HEK293 (cell line): ENCODE measurements around the gene TBX5.

Source experiments
- CTCF ChIA-PET: fragments of 350-600 bp; formaldehyde crosslinking; extraction: SDS; loops from one replicate; lab custom pipeline; 2021; ENCODE audit warnings: antibody characterized with exemption; lab: Yijun Ruan, JAX
- POLR2A ChIA-PET: fragments of 300-600 bp; formaldehyde crosslinking; extraction: SDS; loops from one replicate; lab custom pipeline; 2020; ENCODE audit warnings: antibody characterized with exemption, inconsistent platforms; lab: Yijun Ruan, JAX
- H3K27ac ChIP-seq: fragments of 200-500 bp; sonication (Bioruptor generic); 2 replicates; pipeline ENCODE4 v1.5.1; 2014; ENCODE audit warnings: low read depth, low read length, control low read depth, inconsistent platforms; ENCODE audit errors: extremely low read depth
- H3K36me3 ChIP-seq, 2 experiments: fragments of 200-500 bp in 1 of 2; sonication (Bioruptor generic) in 1 of 2; 1 replicate in 1 of 2; 2 replicates in 1 of 2; pipeline ENCODE4 v1.5.1; 2014 to 2017; ENCODE audit warnings: inconsistent platforms in 2 of 2, low read length in 2 of 2; ENCODE audit not compliant: control insufficient read depth in 2 of 2, insufficient read depth in 1 of 2
- H3K4me1 ChIP-seq: fragments of 200-500 bp; sonication (Bioruptor generic); 2 replicates; pipeline ENCODE4 v1.5.1; 2014; ENCODE audit warnings: mild to moderate bottlenecking, low read length, inconsistent platforms; ENCODE audit not compliant: control insufficient read depth, insufficient read depth
- H3K4me3 ChIP-seq: 2 replicates; pipeline ENCODE4 v1.5.1; 2011; ENCODE audit warnings: low read depth, mild to moderate bottlenecking, control low read depth, low read length, moderate library complexity
- H3K9me3 ChIP-seq: fragments of 200-500 bp; sonication (Bioruptor generic); 2 replicates; pipeline ENCODE4 v1.5.1; 2014; ENCODE audit warnings: low read depth, low read length, inconsistent platforms; ENCODE audit not compliant: control insufficient read depth, insufficient read depth
- BCL6B ChIP-seq: fragments of 450-650 bp; formaldehyde crosslinking; IDR thresholded peaks from 2 replicates; pipeline ENCODE4 v1.5.1; 2017; ENCODE audit warnings: missing biosample characterization, missing genetic modification characterization
- PBX3 ChIP-seq: sonication (generic); formaldehyde crosslinking; IDR thresholded peaks from 2 replicates; pipeline ENCODE4 v1.8.1; 2022; ENCODE audit warnings: mild to moderate bottlenecking, moderate library complexity, missing genetic modification reagents
- ZBTB44 ChIP-seq: fragments of 450-650 bp; IDR thresholded peaks from 2 replicates; pipeline ENCODE4 v1.5.1; 2018; ENCODE audit warnings: missing biosample characterization, mild to moderate bottlenecking, missing genetic modification characterization
- ZBTB7A ChIP-seq: fragments of 450-650 bp; formaldehyde crosslinking; IDR thresholded peaks from 2 replicates; pipeline ENCODE4 v1.5.1; 2016; ENCODE audit warnings: low read depth, missing biosample characterization, missing genetic modification characterization
- ZNF19 ChIP-seq: fragments of 450-650 bp; formaldehyde crosslinking; IDR thresholded peaks from 2 replicates; pipeline ENCODE4; 2016; ENCODE audit warnings: missing biosample characterization, missing genetic modification characterization, low read depth
- ZNF211 ChIP-seq: fragments of 450-650 bp; formaldehyde crosslinking; IDR thresholded peaks from 2 replicates; pipeline ENCODE4 v1.5.1; 2016; ENCODE audit warnings: low read depth, missing biosample characterization, missing genetic modification characterization
- ZNF214 ChIP-seq: fragments of 450-650 bp; formaldehyde crosslinking; IDR thresholded peaks from 2 replicates; pipeline ENCODE4 v1.5.1; 2017; ENCODE audit warnings: missing biosample characterization, mild to moderate bottlenecking, missing genetic modification characterization, borderline replicate concordance
- ZNF239 ChIP-seq: fragments of 450-650 bp; formaldehyde crosslinking; IDR thresholded peaks from 2 replicates; pipeline ENCODE4 v1.5.1; 2016; ENCODE audit warnings: missing biosample characterization, missing genetic modification characterization
- ZNF366 ChIP-seq: fragments of 450-650 bp; formaldehyde crosslinking; conservative IDR thresholded peaks from 2 replicates; pipeline ENCODE4 v1.5.1; 2016; ENCODE audit warnings: missing biosample characterization, missing genetic modification characterization
- ZNF416 ChIP-seq: fragments of 450-650 bp; formaldehyde crosslinking; IDR thresholded peaks from 2 replicates; pipeline ENCODE4 v1.5.1; 2016; ENCODE audit warnings: missing biosample characterization, missing genetic modification characterization
- ZNF580 ChIP-seq: fragments of 450-650 bp; formaldehyde crosslinking; IDR thresholded peaks from 2 replicates; pipeline ENCODE4 v1.5.1; 2016; ENCODE audit warnings: missing biosample characterization, missing genetic modification characterization
- ZNF596 ChIP-seq: fragments of 450-650 bp; IDR thresholded peaks from 2 replicates; pipeline ENCODE4 v1.5.0; 2018; ENCODE audit warnings: missing biosample characterization, mild to moderate bottlenecking, missing genetic modification characterization, moderate library complexity
- ZNF624 ChIP-seq: fragments of 450-650 bp; formaldehyde crosslinking; IDR thresholded peaks from 2 replicates; pipeline ENCODE4 v1.5.1; 2017; ENCODE audit warnings: missing biosample characterization, missing genetic modification characterization

TBX5 gene

GRCh38 chr12:114405519-114406271, at the start of gene TBX5:
Gene TBX5 (minus strand): TSS chr12:114406144. CDS start chr12:114403898, 2,246 bp downstream.
- Histone ChIP-seq H3K36me3 (no peaks in the 10 kb centered on the region), H3K4me1 (no peaks in the 10 kb centered on the region), H3K27ac (no peak within 1 kb of the TSS), H3K9me3 (no peaks in the 10 kb centered on the region), H3K4me3 (peak within 1 kb of the TSS; percentile 3)
- POLR2A ChIA-PET = interaction anchor here (0.7 kb wide), 1 partner anchor 9 kb away, joined by 3 read pairs; no protein-coding TSS in a partner anchor
- TF ChIP-seq PBX3 (no peak), ZNF239 (tag by site-specific recombination) (no peak), ZBTB44 (no peak), ZNF19 (tag by site-specific recombination) (no peak), ZNF214 (tag by site-specific recombination) (no peak), ZNF416 (tag by site-specific recombination) (no peak), ZNF580 (tag by site-specific recombination) (no peak), ZNF624 (tag by site-specific recombination) (no peak), ZNF211 (tag by site-specific recombination) (no peak)
- CTCF ChIA-PET = no interaction called here

GRCh38 chr12:114451657-114452056, 45.7 kb upstream of the TBX5 start:
- no peak overlapping the region for H3K27ac ChIP-seq
- no peaks in the 10 kb centered on the region for H3K4me1 ChIP-seq
- CTCF ChIA-PET = no interaction called here
- POLR2A ChIA-PET = no interaction called here
- H3K4me3 ChIP-seq = no peak overlapping the region
- no peak for TF ChIP-seq ZBTB7A (tag by site-specific recombination)
- TF ChIP-seq ZNF366 (tag by site-specific recombination) = peak; percentile 57; the same call in 1 of the 2 replicates
- no peaks in the 10 kb centered on the region for H3K36me3 ChIP-seq
- H3K9me3 ChIP-seq = no peaks in the 10 kb centered on the region

- no peak for TF ChIP-seq BCL6B (tag by site-specific recombination)
- TF ChIP-seq ZNF596 (tag by site-specific recombination) = 0 out of 2 replicates have a peak, but pooled peaks have one; percentile 28
- TF ChIP-seq, all 188 proteins: peak for 1
- Histone ChIP-seq H3K27ac (no peak overlapping the region), H3K4me3 (no peak overlapping the region), H3K36me3 (no peaks in the 10 kb centered on the region), H3K4me1 (no peaks in the 10 kb centered on the region), H3K9me3 (no peaks in the 10 kb centered on the region)
- ChIA-PET POLR2A (no interaction called here), CTCF (no interaction called here)
Observed at GRCh38 chr12:114450515-114451300, 44.8 kb upstream of the TBX5 start.
